ENCODE data around the gene TNFRSF13B.
"Not testable (repeated sequence)": the region's sequence is repeated elsewhere in the genome, so short reads cannot be mapped to it uniquely, and the experiment has no call there.

DNA sequence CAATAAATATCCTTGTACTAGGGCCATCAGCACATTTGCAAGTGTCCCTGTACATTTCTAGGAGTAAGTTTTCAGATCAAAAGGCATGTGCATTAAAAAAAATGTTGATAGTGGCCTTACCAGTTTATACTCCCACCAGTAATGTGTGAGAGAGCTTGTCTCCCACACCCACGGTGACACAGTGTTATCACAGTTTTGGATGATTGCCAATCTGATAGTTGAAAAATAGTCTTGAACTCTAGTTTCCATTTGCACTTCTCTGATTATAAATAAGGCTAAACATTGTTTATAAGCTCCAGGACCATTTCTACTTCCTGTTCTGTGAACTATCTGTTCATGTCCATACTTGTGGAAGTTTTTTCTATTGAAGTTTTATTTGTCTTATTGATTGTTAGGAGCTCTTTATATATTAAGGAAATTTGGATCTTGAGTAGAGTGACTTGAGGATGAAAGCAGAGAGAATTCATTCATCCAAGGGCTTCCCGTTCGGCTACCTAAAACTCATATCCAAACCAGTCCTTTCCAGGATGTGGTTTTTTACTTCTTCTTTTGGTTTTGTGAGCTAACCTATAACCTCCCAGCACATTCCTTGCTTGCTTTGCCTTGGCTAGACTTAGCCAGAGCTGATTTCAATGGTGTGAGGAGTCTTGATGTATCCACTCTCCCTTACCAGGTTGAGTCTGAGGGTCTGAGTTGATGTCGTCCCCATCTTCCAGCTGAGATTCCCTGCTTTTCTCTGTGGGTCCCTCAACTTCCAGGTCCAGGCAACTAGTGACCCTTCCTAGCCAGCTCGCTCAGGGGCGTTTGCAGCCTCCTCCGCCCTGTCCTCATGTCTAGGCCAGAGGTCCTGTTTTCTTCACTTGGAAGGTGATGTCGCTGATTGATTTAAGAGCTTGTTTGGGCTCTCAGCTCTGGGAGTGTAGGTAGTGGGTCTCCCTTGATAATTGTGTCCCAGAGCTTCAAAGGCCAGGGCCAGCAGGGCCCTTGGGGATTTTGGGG lies 44.6 kb upstream of the TNFRSF13B start:
- TF ChIP-seq, protein P1, sequence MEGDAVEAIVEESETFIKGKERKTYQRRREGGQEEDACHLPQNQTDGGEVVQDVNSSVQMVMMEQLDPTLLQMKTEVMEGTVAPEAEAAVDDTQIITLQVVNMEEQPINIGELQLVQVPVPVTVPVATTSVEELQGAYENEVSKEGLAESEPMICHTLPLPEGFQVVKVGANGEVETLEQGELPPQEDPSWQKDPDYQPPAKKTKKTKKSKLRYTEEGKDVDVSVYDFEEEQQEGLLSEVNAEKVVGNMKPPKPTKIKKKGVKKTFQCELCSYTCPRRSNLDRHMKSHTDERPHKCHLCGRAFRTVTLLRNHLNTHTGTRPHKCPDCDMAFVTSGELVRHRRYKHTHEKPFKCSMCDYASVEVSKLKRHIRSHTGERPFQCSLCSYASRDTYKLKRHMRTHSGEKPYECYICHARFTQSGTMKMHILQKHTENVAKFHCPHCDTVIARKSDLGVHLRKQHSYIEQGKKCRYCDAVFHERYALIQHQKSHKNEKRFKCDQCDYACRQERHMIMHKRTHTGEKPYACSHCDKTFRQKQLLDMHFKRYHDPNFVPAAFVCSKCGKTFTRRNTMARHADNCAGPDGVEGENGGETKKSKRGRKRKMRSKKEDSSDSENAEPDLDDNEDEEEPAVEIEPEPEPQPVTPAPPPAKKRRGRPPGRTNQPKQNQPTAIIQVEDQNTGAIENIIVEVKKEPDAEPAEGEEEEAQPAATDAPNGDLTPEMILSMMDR (IDR thresholded peaks at IDR 0.05), result not testable (repeated sequence)
- TF ChIP-seq POLR2A (IDR thresholded peaks at IDR 0.05), result not testable (repeated sequence)
